IMR-90 (cell line): ENCODE results near the gene GBF1. TPM values are rescaled to one million over a fixed set of nuclear protein-coding genes. Genes with fewer than 3 reads are reported as not detected.
A peak's percentile ranks its signal among the peaks of the same experiment; 100 is the strongest.

ENCODE experiments used
- ATAC-seq: fragments of 200-7000 bp; cut with Tn5 transposase; 2 replicates; pipeline ENCODE4 v1.9.1; 2020; ENCODE audit warnings: low read depth, mild to moderate bottlenecking, moderate library complexity
- BruUV-seq: library from RNA; stranded (reverse); fragments of 400-500 nt; replicated peaks from 2 replicates; lab custom pipeline; 2021; lab: Mats Ljungman, UMichigan
- CTCF ChIA-PET: fragments of 300-600 bp; formaldehyde crosslinking; extraction: SDS; loops from one replicate; lab custom pipeline; 2021; ENCODE audit warnings: antibody characterized with exemption; lab: Yijun Ruan, JAX
- POLR2A ChIA-PET: fragments of 300-600 bp; sonication (Branson Sonifier 250); formaldehyde crosslinking; loops from one replicate; lab custom pipeline; 2022; ENCODE audit warnings: antibody characterized with exemption; ENCODE audit not compliant: unreplicated experiment; lab: Charles Lee
- DNase-seq: peaks from one replicate; pipeline ENCODE4 v3.0.0; 2013
- H2AFZ ChIP-seq: replicated peaks from 2 replicates; pipeline ENCODE3; 2013; ENCODE audit warnings: low read length, mild to moderate bottlenecking; ENCODE audit not compliant: poor library complexity
- H2AK5ac ChIP-seq: 2 replicates; pipeline ENCODE4 v1.6.1; 2013; ENCODE audit warnings: low read depth, low read length, inconsistent platforms
- H2AK9ac ChIP-seq: replicated peaks from 2 replicates; pipeline ENCODE3; 2013; ENCODE audit warnings: mild to moderate bottlenecking, low read depth, low read length, moderate library complexity; ENCODE audit not compliant: poor library complexity
- H2BK120ac ChIP-seq: 2 replicates; pipeline ENCODE4 v1.6.1; 2013; ENCODE audit warnings: low read depth, low read length, inconsistent platforms
- H2BK15ac ChIP-seq: 3 replicates; pipeline ENCODE4 v1.6.1; 2013; ENCODE audit warnings: low read depth, low read length, inconsistent platforms
- H2BK20ac ChIP-seq: 2 replicates; pipeline ENCODE4 v1.6.1; 2013; ENCODE audit warnings: low read depth, mild to moderate bottlenecking, inconsistent platforms, low read length, moderate library complexity
- H2BK5ac ChIP-seq: 2 replicates; pipeline ENCODE4 v1.6.1; 2013; ENCODE audit warnings: mild to moderate bottlenecking, low read depth, low read length, inconsistent platforms; ENCODE audit not compliant: poor library complexity, severe bottlenecking
- H3K14ac ChIP-seq: replicated peaks from 2 replicates; pipeline ENCODE4 v1.6.1; 2013; ENCODE audit warnings: low read depth, low read length, inconsistent platforms
- H3K18ac ChIP-seq: 2 replicates; pipeline ENCODE4 v1.6.1; 2013; ENCODE audit warnings: low read depth, low read length, control low read depth
- H3K23ac ChIP-seq: 2 replicates; pipeline ENCODE4 v1.6.1; 2013; ENCODE audit warnings: low read depth, low read length, inconsistent platforms
- H3K27ac ChIP-seq: 2 replicates; pipeline ENCODE4 v1.5.1; 2013; ENCODE audit warnings: mild to moderate bottlenecking, control low read depth, low read length; ENCODE audit not compliant: insufficient read depth
- H3K27me3 ChIP-seq: 2 replicates; pipeline ENCODE4 v1.6.1; 2013; ENCODE audit warnings: low read length; ENCODE audit not compliant: control insufficient read depth, insufficient read depth
- H3K36me3 ChIP-seq: 2 replicates; pipeline ENCODE4 v1.6.1; 2013; ENCODE audit warnings: low read length, mixed read lengths; ENCODE audit not compliant: control insufficient read depth, insufficient read depth
- H3K4ac ChIP-seq: 2 replicates; pipeline ENCODE4 v1.6.1; 2013; ENCODE audit warnings: low read depth, low read length, inconsistent platforms
- H3K4me1 ChIP-seq: 2 replicates; pipeline ENCODE4 v1.6.1; 2013; ENCODE audit warnings: low read length, mixed read lengths; ENCODE audit not compliant: control insufficient read depth, insufficient read depth
- H3K4me2 ChIP-seq: 2 replicates; pipeline ENCODE4 v1.6.1; 2013; ENCODE audit warnings: low read depth, mild to moderate bottlenecking, control low read depth, low read length, moderate library complexity
- H3K4me3 ChIP-seq: 2 replicates; pipeline ENCODE4 v1.5.1; 2013; ENCODE audit warnings: low read depth, mild to moderate bottlenecking, control low read depth, low read length, moderate library complexity; ENCODE audit not compliant: insufficient read depth
- H3K56ac ChIP-seq: 2 replicates; pipeline ENCODE4 v1.6.1; 2013; ENCODE audit warnings: low read length, inconsistent platforms; ENCODE audit not compliant: insufficient read depth; ENCODE audit errors: extremely low read depth
- H3K79me1 ChIP-seq, 2 experiments: 2 replicates each; pipeline ENCODE4 v1.6.1; 2013; ENCODE audit warnings: low read length in 2 of 2, inconsistent platforms in 1 of 2, low read depth in 1 of 2
- H3K9ac ChIP-seq: 2 replicates; pipeline ENCODE4 v1.6.1; 2013; ENCODE audit warnings: low read depth, low read length, control low read depth
- H3K9me1 ChIP-seq: 2 replicates; pipeline ENCODE4 v1.6.1; 2013; ENCODE audit warnings: low read length, inconsistent platforms; ENCODE audit not compliant: insufficient read depth
- H3K9me3 ChIP-seq: 2 replicates; pipeline ENCODE4 v1.6.1; 2013; ENCODE audit warnings: low read length; ENCODE audit not compliant: control insufficient read depth, insufficient read depth
- H4K20me1 ChIP-seq: 2 replicates; pipeline ENCODE4 v1.6.1; 2013; ENCODE audit warnings: low read length, inconsistent platforms; ENCODE audit not compliant: insufficient read depth
- H4K5ac ChIP-seq: 2 replicates; pipeline ENCODE4 v1.6.1; 2013; ENCODE audit warnings: mild to moderate bottlenecking, low read depth, low read length, control low read depth
- H4K8ac ChIP-seq, 2 experiments: 2 replicates each; pipeline ENCODE4 v1.6.1; 2013; ENCODE audit warnings: low read depth in 2 of 2, low read length in 2 of 2, control low read depth in 1 of 2, inconsistent platforms in 1 of 2
- H4K91ac ChIP-seq: 2 replicates; pipeline ENCODE4 v1.6.1; 2013; ENCODE audit warnings: low read depth, low read length, inconsistent platforms; ENCODE audit not compliant: insufficient read depth
- BHLHE40 ChIP-seq: fragments of 150-350 bp; IDR thresholded peaks from 2 replicates; pipeline ENCODE4 v1.6.1; 2016; ENCODE audit warnings: mild to moderate bottlenecking, low read depth, low read length
- CHD1 ChIP-seq: IDR thresholded peaks from 2 replicates; pipeline ENCODE4 v1.6.1; 2012; ENCODE audit warnings: low read depth, low read length, improper control_type of control experiment
- FOS ChIP-seq: fragments of 150-350 bp; IDR thresholded peaks from 2 replicates; pipeline ENCODE4 v1.6.1; 2016; ENCODE audit warnings: low read depth, low read length
- MXI1 ChIP-seq: IDR thresholded peaks from 2 replicates; pipeline ENCODE4 v1.6.1; 2012; ENCODE audit warnings: low read depth, mild to moderate bottlenecking, low read length, moderate library complexity, borderline replicate concordance
- NFE2L2 ChIP-seq: fragments of 150-350 bp; IDR thresholded peaks from 2 replicates; pipeline ENCODE4 v1.6.1; 2016; ENCODE audit warnings: low read depth, mild to moderate bottlenecking, low read length
- POLR2A ChIP-seq: IDR thresholded peaks from 2 replicates; pipeline ENCODE4 v1.6.1; 2012; ENCODE audit warnings: mild to moderate bottlenecking, low read depth, low read length
- RCOR1 ChIP-seq: IDR thresholded peaks from 2 replicates; pipeline ENCODE4 v1.6.1; 2012; ENCODE audit warnings: mild to moderate bottlenecking, low read length, improper control_type of control experiment; ENCODE audit not compliant: insufficient replicate concordance
- RFX5 ChIP-seq: IDR thresholded peaks from 2 replicates; pipeline ENCODE4 v1.8.0; 2012; ENCODE audit warnings: low read depth, mild to moderate bottlenecking, low read length, moderate library complexity
- SMC3 ChIP-seq: fragments of 150-350 bp; IDR thresholded peaks from 2 replicates; pipeline ENCODE4 v1.6.1; 2016; ENCODE audit warnings: low read depth, mild to moderate bottlenecking, antibody characterized with exemption, low read length, moderate library complexity
- WGBS, 2 experiments: methylation state at CpG; one replicate each; pipeline versions ENCODE4 v1.1.5 to v1.1.7; 2013; ENCODE audit warnings: missing lambda C conversion rate in 2 of 2; ENCODE audit not compliant: insufficient read length in 1 of 2; ENCODE audit errors: extremely low coverage in 2 of 2; 5-methylcytosine and 5-hydroxymethylcytosine counted together
- dilution Hi-C: fragments of 300-500 bp; cut with HindIII; formaldehyde crosslinking; loops from one replicate; pipeline ENCODE4 v1.14.3; 2018; ENCODE audit warnings: low sequenced_read_pairs; ENCODE audit not compliant: unreplicated experiment
- in situ Hi-C: fragments of 300-500 bp; cut with MboI; formaldehyde crosslinking; loops from 3 replicates; pipeline ENCODE4 v1.14.3; 2019; ENCODE audit warnings: low sequenced_read_pairs, inconsistent platforms, mixed read lengths
- intact Hi-C: fragments of 100-400 bp; cut with micrococcal nuclease; formaldehyde crosslinking; loops from 2 replicates; pipeline ENCODE4 v1.10.0; 2022
- polyA plus RNA-seq, 3 experiments: library from polyadenylated mRNA; depleted of rRNA; stranded (reverse); fragments of >200 nt; gene quantifications; 2 replicates each; pipeline ENCODE4 v1.2.3, GENCODE V29; 2012; ENCODE audit warnings: low replicate concordance in 1 of 3
- total RNA-seq: library from RNA; depleted of rRNA; stranded (reverse); fragments of >200 nt; gene quantifications from 2 replicates; pipeline ENCODE4 v1.2.3, GENCODE V29; 2012
- TF ChIP-seq, protein P1 (sequence below): conservative IDR thresholded peaks from 2 replicates; pipeline ENCODE4 v1.5.1; 2012; ENCODE audit warnings: mild to moderate bottlenecking, low read depth, low read length, improper control_type of control experiment
- TF ChIP-seq, protein P2 (sequence below): fragments of 150-350 bp; IDR thresholded peaks from 2 replicates; pipeline ENCODE4 v1.6.1; 2017; ENCODE audit warnings: mild to moderate bottlenecking, antibody characterized with exemption, low read length, low read depth

The GBF1 gene
- total and polyA plus RNA-seq, 2 of the 4 experiments (the other 2 are of a cell fraction) = 38.7 to 40.1 TPM

- intact Hi-C loops (loop anchor here (2.0 to 5.0 kb wide), 2 partner anchors 23 to 96 kb away; no protein-coding TSS in a partner anchor), in situ Hi-C loops (no loop called here), dilution Hi-C loops (no loop called here)
- no TSS peak for BruUV-seq
- no peak for TF ChIP-seq BHLHE40
- no peak for TF ChIP-seq SMC3
- TF ChIP-seq RCOR1 = no peak
- TF ChIP-seq MXI1 = no peak
- no peak for TF ChIP-seq RFX5
- TF ChIP-seq, protein P1, sequence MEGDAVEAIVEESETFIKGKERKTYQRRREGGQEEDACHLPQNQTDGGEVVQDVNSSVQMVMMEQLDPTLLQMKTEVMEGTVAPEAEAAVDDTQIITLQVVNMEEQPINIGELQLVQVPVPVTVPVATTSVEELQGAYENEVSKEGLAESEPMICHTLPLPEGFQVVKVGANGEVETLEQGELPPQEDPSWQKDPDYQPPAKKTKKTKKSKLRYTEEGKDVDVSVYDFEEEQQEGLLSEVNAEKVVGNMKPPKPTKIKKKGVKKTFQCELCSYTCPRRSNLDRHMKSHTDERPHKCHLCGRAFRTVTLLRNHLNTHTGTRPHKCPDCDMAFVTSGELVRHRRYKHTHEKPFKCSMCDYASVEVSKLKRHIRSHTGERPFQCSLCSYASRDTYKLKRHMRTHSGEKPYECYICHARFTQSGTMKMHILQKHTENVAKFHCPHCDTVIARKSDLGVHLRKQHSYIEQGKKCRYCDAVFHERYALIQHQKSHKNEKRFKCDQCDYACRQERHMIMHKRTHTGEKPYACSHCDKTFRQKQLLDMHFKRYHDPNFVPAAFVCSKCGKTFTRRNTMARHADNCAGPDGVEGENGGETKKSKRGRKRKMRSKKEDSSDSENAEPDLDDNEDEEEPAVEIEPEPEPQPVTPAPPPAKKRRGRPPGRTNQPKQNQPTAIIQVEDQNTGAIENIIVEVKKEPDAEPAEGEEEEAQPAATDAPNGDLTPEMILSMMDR = no peak
- no peak for TF ChIP-seq CHD1
- TF ChIP-seq, protein P2, sequence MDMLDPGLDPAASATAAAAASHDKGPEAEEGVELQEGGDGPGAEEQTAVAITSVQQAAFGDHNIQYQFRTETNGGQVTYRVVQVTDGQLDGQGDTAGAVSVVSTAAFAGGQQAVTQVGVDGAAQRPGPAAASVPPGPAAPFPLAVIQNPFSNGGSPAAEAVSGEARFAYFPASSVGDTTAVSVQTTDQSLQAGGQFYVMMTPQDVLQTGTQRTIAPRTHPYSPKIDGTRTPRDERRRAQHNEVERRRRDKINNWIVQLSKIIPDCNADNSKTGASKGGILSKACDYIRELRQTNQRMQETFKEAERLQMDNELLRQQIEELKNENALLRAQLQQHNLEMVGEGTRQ = no peak
- no peak for TF ChIP-seq NFE2L2
- TF ChIP-seq FOS = no peak
- TF ChIP-seq POLR2A = no peak
- 0 out of 2 replicates have a peak overlapping the region, but pooled peaks have one; percentile 45 for H2BK120ac ChIP-seq
- H3K56ac ChIP-seq = peak overlapping the region; percentile 89
- H4K20me1 ChIP-seq = peaks cover 54% of the 10 kb centered on the region
- H4K5ac ChIP-seq = peak overlapping the region; percentile 71
- H3K9ac ChIP-seq = peak overlapping the region; percentile 81
- DNase-seq = no peak
- H3K27ac ChIP-seq = peak overlapping the region; percentile 81
- peaks cover 3% of the 10 kb centered on the region for H3K27me3 ChIP-seq
- H3K18ac ChIP-seq = peak overlapping the region; percentile 43
- peak overlapping the region; percentile 91 for H3K4ac ChIP-seq
- POLR2A ChIA-PET = no interaction called here
- H2BK20ac ChIP-seq = no peak overlapping the region
- H3K14ac ChIP-seq = peak overlapping the region; percentile 97
- peak overlapping the region; percentile 85 for H3K4me2 ChIP-seq
- peak overlapping the region; percentile 78 for H3K4me3 ChIP-seq
- H3K36me3 ChIP-seq = no peaks in the 10 kb centered on the region; the same call in 1 of the 2 replicates
- peaks cover 15% of the 10 kb centered on the region for H3K4me1 ChIP-seq
- peaks cover 35% of the 10 kb centered on the region for H3K9me1 ChIP-seq
- peak overlapping the region; percentile 65 for H2BK5ac ChIP-seq
- peak overlapping the region; percentile 91 for H2AFZ ChIP-seq
- H2AK5ac ChIP-seq = peak overlapping the region; percentile 83
- H3K79me1 ChIP-seq = peaks cover 0 to 69% of the 10 kb centered on the region in 2 experiments; a peak in 2 of 4 replicates
- no peak for ATAC-seq
- peak overlapping the region; percentile 95 for H2AK9ac ChIP-seq
- no peaks in the 10 kb centered on the region for H3K9me3 ChIP-seq
- peak overlapping the region; percentile 25; the same call in 1 of the 2 replicates for H3K23ac ChIP-seq
- CTCF ChIA-PET = interaction anchor here (1.0 to 1.2 kb wide), 2 partner anchors 10 to 16 kb away, joined by 3 read pairs; no protein-coding TSS in a partner anchor
- H4K91ac ChIP-seq = peak overlapping the region; percentile 85
- H4K8ac ChIP-seq = peak overlapping the region; percentile 64 to 68
- H2BK15ac ChIP-seq = no peak overlapping the region
- WGBS, 2 experiments = no CpG with 5 or more reads among the region's 4 CpGs
These were observed 560 bp downstream of the GBF1 start for GRCh38 chr10:102245932-102246251.
